ENCODE results near the gene EIF6. TPM values are rescaled to one million over a fixed set of nuclear protein-coding genes. Genes with fewer than 3 reads are reported as not detected.

The EIF6 gene
- total RNA-seq, 3 donors from 2014 or later: 105 to 206 (median 182) TPM

DNA sequence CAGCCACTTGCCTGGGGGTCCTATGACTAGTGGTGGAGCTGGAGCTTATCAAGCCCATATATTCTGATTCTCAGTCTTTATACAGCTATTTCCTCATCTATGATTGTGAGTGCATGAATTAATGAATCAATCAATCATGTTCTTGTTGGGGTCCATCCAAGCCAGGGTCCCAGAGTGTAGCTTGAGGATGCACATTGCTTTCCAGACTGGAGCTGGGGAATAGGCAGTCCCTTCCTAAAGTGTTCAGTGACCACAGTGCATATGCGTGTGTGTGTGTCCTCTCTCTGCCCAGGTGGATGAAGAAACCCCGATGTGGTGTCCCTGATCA is 33.0 kb downstream of the EIF6 start:
- intact Hi-C loops (cut with DNase I, micrococcal nuclease): no loop called here
- TF ChIP-seq, protein P1, sequence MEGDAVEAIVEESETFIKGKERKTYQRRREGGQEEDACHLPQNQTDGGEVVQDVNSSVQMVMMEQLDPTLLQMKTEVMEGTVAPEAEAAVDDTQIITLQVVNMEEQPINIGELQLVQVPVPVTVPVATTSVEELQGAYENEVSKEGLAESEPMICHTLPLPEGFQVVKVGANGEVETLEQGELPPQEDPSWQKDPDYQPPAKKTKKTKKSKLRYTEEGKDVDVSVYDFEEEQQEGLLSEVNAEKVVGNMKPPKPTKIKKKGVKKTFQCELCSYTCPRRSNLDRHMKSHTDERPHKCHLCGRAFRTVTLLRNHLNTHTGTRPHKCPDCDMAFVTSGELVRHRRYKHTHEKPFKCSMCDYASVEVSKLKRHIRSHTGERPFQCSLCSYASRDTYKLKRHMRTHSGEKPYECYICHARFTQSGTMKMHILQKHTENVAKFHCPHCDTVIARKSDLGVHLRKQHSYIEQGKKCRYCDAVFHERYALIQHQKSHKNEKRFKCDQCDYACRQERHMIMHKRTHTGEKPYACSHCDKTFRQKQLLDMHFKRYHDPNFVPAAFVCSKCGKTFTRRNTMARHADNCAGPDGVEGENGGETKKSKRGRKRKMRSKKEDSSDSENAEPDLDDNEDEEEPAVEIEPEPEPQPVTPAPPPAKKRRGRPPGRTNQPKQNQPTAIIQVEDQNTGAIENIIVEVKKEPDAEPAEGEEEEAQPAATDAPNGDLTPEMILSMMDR (IDR thresholded peaks at IDR 0.05): no peak
- H3K4me1 ChIP-seq (ENCODE audit: low read depth): peaks cover 4% of the 10 kb centered on the region
- no peak for ATAC-seq
- H3K9me3 ChIP-seq: no peaks in the 10 kb centered on the region
- DNase-seq: no peak
- no peak overlapping the region for H3K4me3 ChIP-seq
- H3K36me3 ChIP-seq (ENCODE audit: low read depth): no peaks in the 10 kb centered on the region

DNA sequence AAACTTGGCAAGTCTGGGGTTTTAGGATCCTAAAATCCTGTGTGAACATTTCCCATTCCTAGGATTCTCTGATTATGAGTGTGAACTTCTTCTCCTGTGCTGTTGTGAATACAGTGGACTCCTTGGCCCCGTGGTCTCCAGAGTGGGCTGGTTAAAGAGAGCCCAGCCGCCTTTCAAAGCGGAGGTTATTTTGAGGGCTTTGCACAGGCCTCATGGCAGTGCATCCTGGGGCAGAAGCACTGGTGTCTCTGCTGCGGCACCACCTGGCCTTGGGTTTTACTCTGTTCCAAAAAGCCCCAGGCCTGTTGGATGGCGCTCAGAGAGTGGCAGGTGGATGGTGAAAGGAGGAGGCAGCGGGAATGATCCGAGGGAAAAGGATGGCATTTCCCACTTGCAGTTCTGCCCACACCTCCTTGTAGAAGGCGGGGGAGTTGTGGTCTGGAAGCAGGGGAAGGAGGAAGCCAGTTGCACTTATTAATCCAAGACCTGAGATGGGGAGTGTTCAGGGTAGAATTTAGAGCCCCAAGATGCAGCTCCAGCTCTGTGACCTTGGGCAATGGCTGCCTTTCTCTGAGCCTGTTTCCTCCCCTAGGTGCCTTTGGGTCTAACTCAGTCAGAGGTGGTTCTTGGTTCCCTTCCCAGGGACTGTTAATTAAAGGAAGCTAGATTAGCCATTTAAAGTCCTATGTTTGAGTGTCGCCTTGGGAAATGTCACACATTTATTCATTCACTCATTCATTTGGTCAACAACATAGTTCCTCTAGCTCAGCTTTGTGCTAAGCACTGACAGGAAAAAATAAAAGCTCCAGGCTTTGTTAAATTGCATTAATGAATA is 35.7 kb downstream of the EIF6 start:
- TF ChIP-seq, protein P1 (IDR thresholded peaks at IDR 0.05): no peak
- H3K4me3 ChIP-seq: no peak overlapping the region
- H3K4me1 ChIP-seq (ENCODE audit: low read depth): peaks cover 4% of the 10 kb centered on the region
- ATAC-seq (no peak), DNase-seq (no peak)
- no peaks in the 10 kb centered on the region for H3K36me3 ChIP-seq (ENCODE audit: low read depth)
- H3K9me3 ChIP-seq: no peaks in the 10 kb centered on the region
- intact Hi-C loops (cut with DNase I, micrococcal nuclease): no loop called here

- no peak for DNase-seq
- no peak for ATAC-seq
- Histone ChIP-seq H3K4me3 (no peak overlapping the region), H3K36me3 (ENCODE audit: low read depth) (no peaks in the 10 kb centered on the region), H3K9me3 (no peaks in the 10 kb centered on the region), H3K4me1 (ENCODE audit: low read depth) (peaks cover 4% of the 10 kb centered on the region)
- TF ChIP-seq, protein P1 (IDR thresholded peaks at IDR 0.05): no peak
- intact Hi-C loops (cut with DNase I, micrococcal nuclease): no loop called here
Measured at GRCh38 chr20:35246723-35247122, 37.8 kb downstream of the EIF6 start.

DNA sequence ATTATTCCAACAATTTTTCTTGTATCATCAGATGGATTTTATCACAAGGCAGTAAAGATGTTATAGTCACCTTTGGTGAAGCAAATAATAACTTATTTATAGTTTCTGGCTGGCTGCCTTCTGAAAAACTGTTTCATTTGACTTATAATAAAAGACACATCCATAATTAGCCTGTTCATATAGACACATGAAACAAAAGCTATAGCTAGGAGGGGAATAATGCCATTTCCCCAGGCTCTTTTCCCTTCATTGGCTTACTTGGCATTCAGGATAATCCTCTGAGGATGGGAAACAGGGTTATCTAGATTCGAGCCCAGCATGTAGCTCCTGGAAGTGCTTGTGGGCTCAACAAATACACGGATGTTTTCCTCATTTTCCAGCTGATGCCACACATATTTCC is 40.6 kb downstream of the EIF6 start:
- H3K4me3 ChIP-seq: no peak overlapping the region
- intact Hi-C loops (cut with DNase I, micrococcal nuclease): no loop called here
- ATAC-seq (no peak), DNase-seq (no peak)
- no peaks in the 10 kb centered on the region for H3K9me3 ChIP-seq
- TF ChIP-seq, protein P1 (IDR thresholded peaks at IDR 0.05): no peak
- H3K4me1 ChIP-seq (ENCODE audit: low read depth): no peaks in the 10 kb centered on the region
- H3K36me3 ChIP-seq (ENCODE audit: low read depth): no peaks in the 10 kb centered on the region

DNA sequence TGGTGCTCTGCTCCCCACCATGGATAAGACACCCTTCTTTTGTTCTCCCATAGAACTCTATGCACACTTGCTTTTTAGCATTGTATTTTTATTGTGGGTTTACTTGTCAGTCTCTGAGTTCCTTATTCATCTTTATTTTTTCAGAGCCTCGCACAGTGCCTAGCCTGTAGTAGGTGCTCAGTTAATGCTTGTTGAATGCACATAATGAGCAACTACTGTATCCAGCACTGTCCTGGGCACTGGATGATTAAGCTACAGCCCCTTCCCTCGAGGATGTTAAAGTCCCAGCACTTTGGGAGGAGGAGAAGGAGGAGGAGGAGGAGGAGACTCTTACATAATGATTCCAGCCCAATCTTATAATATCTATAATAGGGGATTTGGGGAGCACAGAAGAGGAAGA is 41.3 kb downstream of the EIF6 start:
- TF ChIP-seq, protein P1 (IDR thresholded peaks at IDR 0.05): no peak
- intact Hi-C loops (cut with DNase I, micrococcal nuclease): no loop called here
- Histone ChIP-seq H3K4me3 (no peak overlapping the region), H3K9me3 (no peaks in the 10 kb centered on the region), H3K4me1 (ENCODE audit: low read depth) (no peaks in the 10 kb centered on the region), H3K36me3 (ENCODE audit: low read depth) (no peaks in the 10 kb centered on the region)
- DNase-seq (no peak), ATAC-seq (no peak)

Data from mucosa of descending colon (tissue), 3 donors.